GM12878 (cell line): Measurements from ENCODE around the gene ADGRL4. TPM values are rescaled to one million over a fixed set of nuclear protein-coding genes. Genes with fewer than 3 reads are reported as not detected.

Experiments used
- ATAC-seq: fragments of 200-7000 bp; cut with Tn5 transposase; 3 replicates; pipeline ENCODE4 v1.9.1; 2020; ENCODE audit warnings: mild to moderate bottlenecking, moderate library complexity
- BruUV-seq: library from RNA; stranded (reverse); fragments of 400-500 nt; replicated peaks from 2 replicates; lab custom pipeline; 2021; lab: Mats Ljungman, UMichigan
- CTCF ChIA-PET: fragments of 300-600 bp; sonication (Branson Sonifier 250); formaldehyde crosslinking; extraction: SDS; loops from one replicate; lab custom pipeline; 2021; ENCODE audit warnings: inconsistent platforms; lab: Yijun Ruan, JAX
- POLR2A ChIA-PET: fragments of 350-600 bp; formaldehyde crosslinking; extraction: SDS; loops from one replicate; lab custom pipeline; 2021; ENCODE audit warnings: inconsistent platforms; lab: Charles Lee
- RAD21 ChIA-PET: fragments of 300-600 bp; sonication (Branson Sonifier 250); formaldehyde crosslinking; loops from one replicate; lab custom pipeline; 2023; ENCODE audit warnings: antibody characterized with exemption; ENCODE audit not compliant: unreplicated experiment; lab: Charles Lee
- SMC1A ChIA-PET: fragments of 300-600 bp; sonication (Branson Sonifier 250); formaldehyde crosslinking; loops from one replicate; lab custom pipeline; 2023; ENCODE audit not compliant: unreplicated experiment, uncharacterized antibody; lab: Charles Lee
- DNase-seq: peaks from one replicate; pipeline ENCODE4 v3.0.0-alpha.2; 2011; ENCODE audit warnings: low read depth, low spot score
- FAIRE-seq: peaks from 3 replicates; lab custom pipeline; 2011; peaks lifted over from hg19 to GRCh38; lab: Jason Lieb, UNC
- H2AFZ ChIP-seq: 2 replicates; pipeline ENCODE4 v1.6.0; 2011; ENCODE audit warnings: low read depth, low read length, control low read depth; ENCODE audit not compliant: control insufficient read depth
- H3K27ac ChIP-seq: 2 replicates; pipeline ENCODE4 v1.5.1; 2011; ENCODE audit warnings: control low read depth; ENCODE audit not compliant: control insufficient read depth, insufficient read depth
- H3K27me3 ChIP-seq, 2 experiments: replicated peaks in 1 of 2; 2 replicates each; pipeline versions ENCODE4 v1.6.0 to v1.6.1; 2011; ENCODE audit warnings: low read length in 1 of 2; ENCODE audit not compliant: control insufficient read depth in 2 of 2, insufficient read depth in 2 of 2
- H3K36me3 ChIP-seq, 2 experiments: 2 replicates each; pipeline ENCODE4 v1.5.1; 2011; ENCODE audit warnings: low read length in 1 of 2; ENCODE audit not compliant: control insufficient read depth in 2 of 2, insufficient read depth in 2 of 2
- H3K4me1 ChIP-seq: 2 replicates; pipeline ENCODE4 v1.6.1; 2011; ENCODE audit warnings: mild to moderate bottlenecking, low read length, moderate library complexity, mixed read lengths; ENCODE audit not compliant: control insufficient read depth, insufficient read depth
- H3K4me2 ChIP-seq: 2 replicates; pipeline ENCODE4 v1.6.0; 2011; ENCODE audit warnings: control low read depth; ENCODE audit not compliant: control insufficient read depth, insufficient read depth
- H3K4me3 ChIP-seq: fragments of 200-600 bp; sonication (generic); 2 replicates; pipeline ENCODE4 v1.5.1; 2016
- H3K79me2 ChIP-seq: 2 replicates; pipeline ENCODE4 v1.6.0; 2011; ENCODE audit warnings: low read length; ENCODE audit not compliant: control insufficient read depth, insufficient read depth
- H3K9ac ChIP-seq: 2 replicates; pipeline ENCODE4 v1.8.0; 2011; ENCODE audit warnings: low read length, control low read depth, mixed read lengths; ENCODE audit not compliant: control insufficient read depth, insufficient read depth
- H3K9me3 ChIP-seq: replicated peaks from 3 replicates; pipeline ENCODE4 v1.5.1; 2011; ENCODE audit warnings: mild to moderate bottlenecking, low read length; ENCODE audit not compliant: control insufficient read depth, insufficient read depth
- H4K20me1 ChIP-seq: 2 replicates; pipeline ENCODE4 v1.6.0; 2011; ENCODE audit not compliant: control insufficient read depth, insufficient read depth
- ATF2 ChIP-seq: IDR thresholded peaks from 2 replicates; pipeline ENCODE4 v1.6.1; 2012; ENCODE audit warnings: low read length, inconsistent platforms
- BRCA1 ChIP-seq: IDR thresholded peaks from 2 replicates; pipeline ENCODE4 v1.6.1; 2011; ENCODE audit warnings: low read depth, low read length, improper control_type of control experiment
- ETV6 ChIP-seq, 2 experiments: fragments of 450-650 bp in 1 of 2; IDR thresholded peaks in 1 of 2; conservative IDR thresholded peaks in 1 of 2; 2 replicates each; pipeline ENCODE4 v1.6.1; 2014; ENCODE audit warnings: antibody characterized with exemption in 1 of 2, borderline replicate concordance in 1 of 2, low read depth in 1 of 2, mild to moderate bottlenecking in 1 of 2, moderate library complexity in 1 of 2
- FOS ChIP-seq: IDR thresholded peaks from 3 replicates; pipeline ENCODE4 v1.6.1; 2011; ENCODE audit warnings: borderline replicate concordance; ENCODE audit not compliant: insufficient read length; ENCODE audit errors: extremely low read depth
- GATAD2B ChIP-seq: fragments of 450-650 bp; conservative IDR thresholded peaks from 2 replicates; pipeline ENCODE4 v1.6.1; 2017; ENCODE audit warnings: low read depth, mild to moderate bottlenecking, moderate library complexity
- IKZF1 ChIP-seq: fragments of 450-650 bp; conservative IDR thresholded peaks from 2 replicates; pipeline ENCODE4 v1.6.1; 2017; ENCODE audit warnings: antibody characterized with exemption, mild to moderate bottlenecking
- KDM1A ChIP-seq: fragments of 200-600 bp; sonication (generic); IDR thresholded peaks from 2 replicates; pipeline ENCODE4 v1.6.1; 2016; ENCODE audit warnings: borderline replicate concordance
- NFYA ChIP-seq: IDR thresholded peaks from 2 replicates; pipeline ENCODE4 v1.6.1; 2011; ENCODE audit warnings: low read depth, mild to moderate bottlenecking, low read length, improper control_type of control experiment, borderline replicate concordance
- POLR2A ChIP-seq: IDR thresholded peaks from 2 replicates; pipeline ENCODE4 v1.6.1; 2011; ENCODE audit warnings: low read depth, mild to moderate bottlenecking, low read length
- POLR2AphosphoS2 ChIP-seq: IDR thresholded peaks from 2 replicates; pipeline ENCODE4 v1.6.1; 2011; ENCODE audit warnings: low read depth, mild to moderate bottlenecking, low read length, improper control_type of control experiment, moderate library complexity
- RELA ChIP-seq: fragments of 450-650 bp; IDR thresholded peaks from 2 replicates; pipeline ENCODE4 v1.8.0; 2014; ENCODE audit warnings: borderline replicate concordance; ENCODE audit not compliant: partially characterized antibody
- RFX5 ChIP-seq: IDR thresholded peaks from 2 replicates; pipeline ENCODE4 v1.6.1; 2011; ENCODE audit warnings: low read depth, low read length, improper control_type of control experiment
- SIN3A ChIP-seq: IDR thresholded peaks from 2 replicates; pipeline ENCODE4 v1.6.1; 2012; ENCODE audit warnings: low read depth, low read length, improper control_type of control experiment
- SRF ChIP-seq, 2 experiments: IDR thresholded peaks; 2 replicates each; pipeline ENCODE4 v1.6.1; 2011; ENCODE audit warnings: low read depth in 2 of 2, low read length in 2 of 2, mild to moderate bottlenecking in 1 of 2, moderate library complexity in 1 of 2
- TARDBP ChIP-seq: IDR thresholded peaks from 2 replicates; pipeline ENCODE4 v1.6.1; 2016; ENCODE audit warnings: borderline replicate concordance
- WRNIP1 ChIP-seq: IDR thresholded peaks from 2 replicates; pipeline ENCODE4 v1.6.1; 2011; ENCODE audit warnings: low read depth, low read length, improper control_type of control experiment, borderline replicate concordance
- ZNF207 ChIP-seq: fragments of 450-650 bp; IDR thresholded peaks from 2 replicates; pipeline ENCODE4 v1.6.1; 2014; ENCODE audit warnings: antibody characterized with exemption, mild to moderate bottlenecking, borderline replicate concordance
- WGBS: methylation state at CpG from one replicate; pipeline ENCODE4 v1.1.6; 2016; ENCODE audit warnings: low lambda C conversion rate; ENCODE audit not compliant: insufficient replicate concordance, insufficient coverage; ENCODE audit errors: missing lambda C conversion rate; 5-methylcytosine and 5-hydroxymethylcytosine counted together
- in situ Hi-C: fragments of 300-500 bp; cut with MboI; formaldehyde crosslinking; loops from 9 replicates; pipeline ENCODE4 v1.14.3; 2018; ENCODE audit warnings: mixed read lengths
- intact Hi-C: fragments of 100-400 bp; cut with micrococcal nuclease; formaldehyde crosslinking; loops from one replicate; pipeline ENCODE4 v1.14.2; 2022; ENCODE audit not compliant: unreplicated experiment
- polyA plus RNA-seq, 11 experiments: library from polyadenylated mRNA; depleted of rRNA in 4 of 11; unstranded in 6 of 11; stranded (reverse) in 5 of 11; fragments of >200 nt; fragmentation: Nextera tagmentation in 4 of 11; fragmentation: Illumina TruSeq in 1 of 11; extraction: Ambion mirVana in 4 of 11; extraction: Trizol in 1 of 11; gene quantifications; 1 replicate in 1 of 11; 2 replicates in 10 of 11; pipeline versions ENCODE4 v1.2.1 to v1.2.3, GENCODE V29; 2011 to 2016; ENCODE audit warnings: inconsistent platforms in 2 of 11, missing spikeins in 2 of 11, low read depth in 1 of 11
- total RNA-seq, 4 experiments: library from RNA; depleted of rRNA in 3 of 4; stranded (reverse); fragments of >200 nt in 3 of 4; fragmentation: Illumina TruSeq in 1 of 4; extraction: Trizol in 1 of 4; gene quantifications; 2 replicates each; pipeline versions ENCODE4 v1.2.1 to v1.2.3, GENCODE V29; 2013 to 2021
- TF ChIP-seq, protein P1 (sequence below): IDR thresholded peaks from 2 replicates; pipeline ENCODE4 v1.6.1; 2011; ENCODE audit warnings: borderline replicate concordance, low read depth, mild to moderate bottlenecking, moderate library complexity, low read length; ENCODE audit not compliant: insufficient read depth, poor library complexity, severe bottlenecking
- TF ChIP-seq, protein P2 (sequence below): fragments of 150-350 bp; IDR thresholded peaks from 2 replicates; pipeline ENCODE4 v1.6.1; 2014; ENCODE audit warnings: mild to moderate bottlenecking, low read depth, low read length

The ADGRL4 gene
- total and polyA plus RNA-seq, 10 of the 15 experiments (the other 5 are each of a cell fraction or from before 2014, with no cell fraction given): not detected

GRCh38 chr1:78913950-78914349, 92.6 kb downstream of the ADGRL4 start (continued):
- no peak for TF ChIP-seq BRCA1
- no peak for TF ChIP-seq POLR2A
- no peak for TF ChIP-seq ATF2
- no peak for TF ChIP-seq RELA
- TF ChIP-seq POLR2AphosphoS2: no peak
- no peak for TF ChIP-seq KDM1A
- no peak for TF ChIP-seq IKZF1

GRCh38 chr1:78911956-78912880, 94.3 kb downstream of the ADGRL4 start:
- no peak for FAIRE-seq
- BruUV-seq: no TSS peak
- no peak for ATAC-seq
- TF ChIP-seq RFX5 (no peak), NFYA (no peak), GATAD2B (no peak), SIN3A (no peak), SRF (IDR thresholded peaks at IDR 0.05; ENCODE audit: low read depth in 2 of 2, low read length in 2 of 2) (no peak), ETV6 (conservative IDR thresholded peaks at IDR 0.05 in 1 of 2, IDR thresholded peaks at IDR 0.05 in 1 of 2; ENCODE audit: borderline replicate concordance in 1 of 2, low read depth in 1 of 2) (no peak), FOS (no peak), TARDBP (no peak), WRNIP1 (no peak), ZNF207 (no peak)
- TF ChIP-seq, protein P1, sequence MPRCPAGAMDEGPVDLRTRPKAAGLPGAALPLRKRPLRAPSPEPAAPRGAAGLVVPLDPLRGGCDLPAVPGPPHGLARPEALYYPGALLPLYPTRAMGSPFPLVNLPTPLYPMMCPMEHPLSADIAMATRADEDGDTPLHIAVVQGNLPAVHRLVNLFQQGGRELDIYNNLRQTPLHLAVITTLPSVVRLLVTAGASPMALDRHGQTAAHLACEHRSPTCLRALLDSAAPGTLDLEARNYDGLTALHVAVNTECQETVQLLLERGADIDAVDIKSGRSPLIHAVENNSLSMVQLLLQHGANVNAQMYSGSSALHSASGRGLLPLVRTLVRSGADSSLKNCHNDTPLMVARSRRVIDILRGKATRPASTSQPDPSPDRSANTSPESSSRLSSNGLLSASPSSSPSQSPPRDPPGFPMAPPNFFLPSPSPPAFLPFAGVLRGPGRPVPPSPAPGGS: no peak
- TF ChIP-seq, protein P2, sequence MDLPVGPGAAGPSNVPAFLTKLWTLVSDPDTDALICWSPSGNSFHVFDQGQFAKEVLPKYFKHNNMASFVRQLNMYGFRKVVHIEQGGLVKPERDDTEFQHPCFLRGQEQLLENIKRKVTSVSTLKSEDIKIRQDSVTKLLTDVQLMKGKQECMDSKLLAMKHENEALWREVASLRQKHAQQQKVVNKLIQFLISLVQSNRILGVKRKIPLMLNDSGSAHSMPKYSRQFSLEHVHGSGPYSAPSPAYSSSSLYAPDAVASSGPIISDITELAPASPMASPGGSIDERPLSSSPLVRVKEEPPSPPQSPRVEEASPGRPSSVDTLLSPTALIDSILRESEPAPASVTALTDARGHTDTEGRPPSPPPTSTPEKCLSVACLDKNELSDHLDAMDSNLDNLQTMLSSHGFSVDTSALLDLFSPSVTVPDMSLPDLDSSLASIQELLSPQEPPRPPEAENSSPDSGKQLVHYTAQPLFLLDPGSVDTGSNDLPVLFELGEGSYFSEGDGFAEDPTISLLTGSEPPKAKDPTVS: no peak

More at GRCh38 chr1:78911956-78912880, 94.3 kb downstream of the ADGRL4 start:
- Histone ChIP-seq H3K4me1 (no peaks in the 10 kb centered on the region), H3K27me3 (no peaks in the 10 kb centered on the region), H3K4me3 (no peak overlapping the region), H2AFZ (no peak overlapping the region), H3K36me3 (no peaks in the 10 kb centered on the region), H3K79me2 (no peaks in the 10 kb centered on the region), H3K9ac (no peak overlapping the region), H3K9me3 (no peaks in the 10 kb centered on the region), H3K27ac (no peak overlapping the region), H3K4me2 (no peak overlapping the region), H4K20me1 (no peaks in the 10 kb centered on the region)
- POLR2A ChIA-PET: interaction anchor here (1.0 kb wide), 1 partner anchor 13 kb away, joined by 3 read pairs; no protein-coding TSS in a partner anchor
- RAD21 ChIA-PET: no interaction called here
- SMC1A ChIA-PET: no interaction called here
- CTCF ChIA-PET: no interaction called here
- no peak for DNase-seq
- intact Hi-C loops: no loop called here
- WGBS: 11% methylated on average over 3 of the region's 3 CpGs
- in situ Hi-C loops: no loop called here
